HG03575 (cell line): Measurements from ENCODE around the gene NR0B2.
"Not testable (repeated sequence)": the region's sequence is repeated elsewhere in the genome, so short reads cannot be mapped to it uniquely, and the experiment has no call there.

Experiments used
- ATAC-seq: cut with Tn5 transposase; IDR thresholded peaks from one replicate; pipeline ENCODE4 v1.9.1; 2021; ENCODE audit not compliant: unreplicated experiment, insufficient number of reproducible peaks, low FRiP score; ENCODE audit errors: extremely low read depth

The NR0B2 gene

GRCh38 chr1:26900001-26900814, 13.6 kb downstream of the NR0B2 start, which contains the start of gene GPATCH3:
TSS of gene GPATCH3 (minus strand) at chr1:26900467. CDS start at chr1:26900442, 25 bp downstream.
- ATAC-seq = no peak

- no peak for ATAC-seq
Observed at GRCh38 chr1:26897351-26897750, 16.4 kb downstream of the NR0B2 start.

- no peak for ATAC-seq
Observed at GRCh38 chr1:26894263-26894662, 19.5 kb downstream of the NR0B2 start.

DNA sequence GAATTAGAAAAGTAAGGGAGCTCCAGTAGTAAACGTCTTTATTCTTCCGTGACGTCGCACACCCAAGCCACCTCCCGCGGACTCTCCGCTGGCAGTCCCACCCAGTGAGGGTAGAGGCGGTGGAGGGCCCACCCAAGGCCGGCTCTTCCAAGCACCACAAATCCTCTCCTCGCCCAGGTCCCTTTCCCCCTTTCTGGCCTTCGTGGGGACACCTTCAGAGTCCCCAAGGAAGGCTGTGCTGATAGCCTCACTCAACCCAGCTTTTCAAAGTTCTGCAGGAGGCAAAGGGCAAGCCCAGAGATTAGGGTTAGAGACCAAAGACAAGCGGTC, 23.3 kb downstream of the NR0B2 start:
- no peak for ATAC-seq

GRCh38 chr1:26889551-26890466, 24.0 kb downstream of the NR0B2 start, which contains the start of gene GPN2:
TSS of gene GPN2 (minus strand) at chr1:26890283. CDS start at chr1:26890096, 187 bp downstream.
- ATAC-seq = no peak

GRCh38 chr1:26888231-26888630, 25.5 kb downstream of the NR0B2 start:
- no peak for ATAC-seq

DNA sequence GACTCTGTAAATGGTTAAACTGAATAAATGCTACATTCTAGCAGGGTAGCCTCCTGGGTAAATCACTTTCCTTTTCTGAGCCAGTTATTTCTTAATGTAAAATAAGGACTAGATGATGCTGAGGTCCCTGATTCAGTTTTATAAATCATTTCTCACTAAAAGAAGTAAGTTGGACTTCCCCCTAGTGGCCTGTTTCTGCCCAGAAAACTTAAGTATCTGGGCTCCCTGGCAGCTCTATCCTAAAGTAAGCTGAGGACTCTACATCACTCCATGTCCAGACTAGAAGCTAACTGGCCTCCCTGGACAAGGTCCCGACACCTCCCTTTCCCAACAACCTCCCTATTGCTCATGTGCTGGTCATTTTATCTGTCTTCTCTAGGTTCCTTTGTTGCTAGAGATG, 26.6 kb downstream of the NR0B2 start:
- ATAC-seq = no peak

DNA sequence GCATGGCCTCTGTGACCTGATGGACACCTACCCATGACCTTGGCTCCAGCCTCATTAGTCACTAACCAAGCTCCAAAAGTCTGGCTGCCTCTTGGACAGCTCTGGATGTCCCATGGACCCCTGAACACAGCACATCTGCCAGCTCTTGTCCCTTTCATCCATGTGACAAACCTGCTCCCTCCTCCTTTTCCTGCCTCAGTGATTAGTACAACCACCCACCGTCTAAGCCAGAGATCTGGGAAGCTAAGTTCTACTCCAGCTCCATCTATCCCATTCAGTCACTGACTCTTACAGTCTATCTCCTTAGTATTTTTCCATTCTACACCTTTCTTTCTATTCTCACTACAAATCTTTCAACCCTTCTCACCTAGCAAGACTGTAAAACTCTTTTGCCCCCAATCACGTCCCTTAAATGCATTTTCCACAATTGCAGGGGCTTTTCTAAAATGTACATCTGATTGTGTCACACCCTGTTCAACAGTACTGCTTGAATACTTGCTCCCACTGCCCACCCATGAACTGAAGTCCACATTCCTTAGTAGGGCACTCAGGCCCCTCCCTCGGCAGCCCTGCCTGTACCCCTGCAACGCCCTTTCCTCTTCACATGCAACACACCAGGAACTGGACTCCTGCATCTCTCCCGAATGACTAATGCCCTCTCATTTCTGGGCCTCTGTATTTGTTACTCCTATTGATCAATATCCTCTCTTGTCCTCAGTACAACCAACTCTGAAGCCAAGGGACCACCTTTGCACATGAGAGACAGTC, 30.9 kb downstream of the NR0B2 start:
- ATAC-seq = no peak

DNA sequence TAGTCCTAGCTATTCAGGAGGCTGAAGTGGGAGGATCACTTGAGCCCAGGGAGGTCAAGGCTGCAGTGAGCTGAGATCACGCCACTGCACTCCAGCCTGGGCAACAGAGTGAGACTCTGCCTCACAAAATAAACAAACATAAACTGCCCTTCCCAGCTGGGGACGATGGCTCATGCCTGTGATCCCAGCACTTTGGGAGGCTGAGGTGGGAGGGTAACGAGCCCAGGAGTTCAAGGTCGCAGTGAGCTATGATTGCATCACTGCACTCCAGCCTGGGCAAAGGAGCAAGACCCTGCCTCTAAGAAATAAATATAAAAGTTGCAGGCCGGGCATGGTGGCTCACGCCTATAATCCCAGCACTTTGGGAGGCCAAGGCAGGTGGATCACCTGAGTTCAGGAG, 32.2 kb downstream of the NR0B2 start:
- not testable (repeated sequence) for ATAC-seq

- ATAC-seq = no peak
Observed at GRCh38 chr1:26879793-26880192, 34.0 kb downstream of the NR0B2 start.

- ATAC-seq = no peak
Observed at GRCh38 chr1:26877326-26877725, 36.4 kb downstream of the NR0B2 start.

- no peak for ATAC-seq
Observed at GRCh38 chr1:26874896-26875295, 38.9 kb downstream of the NR0B2 start.

GRCh38 chr1:26873097-26873496, 40.7 kb downstream of the NR0B2 start:
- not testable (repeated sequence) for ATAC-seq

- ATAC-seq = no peak
Observed at GRCh38 chr1:26864610-26865480, 48.9 kb downstream of the NR0B2 start.

GRCh38 chr1:26863685-26864077, 50.1 kb downstream of the NR0B2 start:
- ATAC-seq = no peak

DNA sequence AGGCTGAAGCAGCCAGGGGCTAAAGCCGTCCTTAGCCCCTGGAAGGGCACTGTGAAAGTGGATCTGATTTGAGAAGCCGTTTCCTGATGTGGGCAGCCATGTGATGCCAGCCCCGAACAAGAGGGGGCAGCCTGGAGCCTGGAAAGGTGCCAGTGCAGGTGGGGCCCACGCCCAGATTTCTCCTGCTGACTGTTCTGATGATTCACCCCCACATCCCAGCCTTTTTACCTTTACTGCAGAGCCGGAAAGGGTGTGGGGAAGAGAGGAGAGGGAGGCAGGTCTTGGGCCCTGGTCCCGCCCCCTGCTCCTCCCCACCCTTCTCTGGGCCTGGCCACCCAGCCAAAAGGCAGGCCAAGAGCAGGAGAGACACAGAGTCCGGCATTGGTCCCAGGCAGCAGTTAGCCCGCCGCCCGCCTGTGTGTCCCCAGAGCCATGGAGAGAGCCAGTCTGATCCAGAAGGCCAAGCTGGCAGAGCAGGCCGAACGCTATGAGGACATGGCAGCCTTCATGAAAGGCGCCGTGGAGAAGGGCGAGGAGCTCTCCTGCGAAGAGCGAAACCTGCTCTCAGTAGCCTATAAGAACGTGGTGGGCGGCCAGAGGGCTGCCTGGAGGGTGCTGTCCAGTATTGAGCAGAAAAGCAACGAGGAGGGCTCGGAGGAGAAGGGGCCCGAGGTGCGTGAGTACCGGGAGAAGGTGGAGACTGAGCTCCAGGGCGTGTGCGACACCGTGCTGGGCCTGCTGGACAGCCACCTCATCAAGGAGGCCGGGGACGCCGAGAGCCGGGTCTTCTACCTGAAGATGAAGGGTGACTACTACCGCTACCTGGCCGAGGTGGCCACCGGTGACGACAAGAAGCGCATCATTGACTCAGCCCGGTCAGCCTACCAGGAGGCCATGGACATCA, 50.7 kb downstream of the NR0B2 start, which contains the start of gene SFN:
Gene SFN, plus strand, starts transcription at position 369 of the 904 bp plus-strand sequence. Its CDS starts 64 bp downstream, at position 433.
- no peak for ATAC-seq

DNA sequence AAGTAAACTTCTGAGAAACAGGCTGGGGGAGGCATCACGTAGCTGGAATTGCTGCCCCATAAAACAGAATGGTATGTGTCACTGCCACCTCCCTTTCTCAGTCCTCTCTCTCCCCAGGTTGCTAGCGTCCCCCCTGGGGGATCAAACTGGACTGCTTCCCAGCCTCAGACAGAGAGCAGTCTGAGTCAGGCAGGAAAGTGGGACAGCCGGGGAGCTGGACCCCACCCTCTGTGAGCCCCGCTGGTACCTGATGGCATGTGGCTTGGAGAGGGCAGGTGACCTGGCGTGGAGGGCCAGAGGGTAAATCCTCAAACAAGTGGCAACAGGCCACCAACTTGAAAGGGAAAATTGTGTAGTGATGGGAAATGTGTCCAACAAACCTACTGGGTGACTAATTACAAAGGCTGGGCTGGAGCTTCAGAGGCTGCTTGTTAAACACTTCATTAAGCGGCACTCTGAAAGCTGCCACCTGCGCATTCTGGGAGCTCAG, 51.8 kb downstream of the NR0B2 start:
- no peak for ATAC-seq
